H1 (cell line): Measurements from ENCODE around the gene RPS17. TPM values are rescaled to one million over a fixed set of nuclear protein-coding genes. Genes with fewer than 3 reads are reported as not detected.

ENCODE experiments used
- CTCF ChIA-PET: fragments of 300-600 bp; sonication (Branson Sonifier 250); formaldehyde crosslinking; loops from one replicate; lab custom pipeline; 2021; ENCODE audit not compliant: partially characterized antibody; lab: Charles Lee
- POLR2A ChIA-PET: fragments of 300-600 bp; sonication (Branson Sonifier 250); formaldehyde crosslinking; loops from one replicate; lab custom pipeline; 2021; ENCODE audit warnings: inconsistent platforms; ENCODE audit not compliant: partially characterized antibody; lab: Charles Lee
- DNase-seq, 2 experiments: peaks; one replicate each; pipeline versions ENCODE4 v3.0.0 to v3.0.0-alpha.2; 2010 to 2022; ENCODE audit warnings: low spot score in 2 of 2, low read depth in 1 of 2, mixed read lengths in 1 of 2
- FAIRE-seq: peaks from 2 replicates; lab custom pipeline; 2011; peaks lifted over from hg19 to GRCh38; lab: Jason Lieb, UNC
- H2AFZ ChIP-seq: 2 replicates; pipeline ENCODE4 v1.8.1; 2012; ENCODE audit warnings: low read length, inconsistent platforms
- H2AK5ac ChIP-seq: 2 replicates; pipeline ENCODE4 v1.6.1; 2013; ENCODE audit warnings: low read depth, low read length
- H2BK120ac ChIP-seq: replicated peaks from 2 replicates; pipeline ENCODE3; 2013; ENCODE audit warnings: low read depth, low read length, inconsistent platforms
- H2BK12ac ChIP-seq: 2 replicates; pipeline ENCODE4 v1.6.1; 2013; ENCODE audit warnings: low read depth, low read length
- H2BK15ac ChIP-seq: 2 replicates; pipeline ENCODE4 v1.6.1; 2013; ENCODE audit warnings: low read length
- H2BK20ac ChIP-seq: 2 replicates; pipeline ENCODE4 v1.6.1; 2013; ENCODE audit warnings: low read length
- H2BK5ac ChIP-seq: 2 replicates; pipeline ENCODE4 v1.6.1; 2013; ENCODE audit warnings: low read depth, low read length
- H3K14ac ChIP-seq: 2 replicates; pipeline ENCODE4 v1.6.1; 2013; ENCODE audit warnings: inconsistent platforms; ENCODE audit not compliant: insufficient read length
- H3K18ac ChIP-seq: 2 replicates; pipeline ENCODE4 v1.6.1; 2013; ENCODE audit warnings: low read length; ENCODE audit errors: extremely low read depth
- H3K23ac ChIP-seq: 2 replicates; pipeline ENCODE4 v1.6.1; 2013; ENCODE audit warnings: inconsistent platforms; ENCODE audit not compliant: insufficient read length
- H3K23me2 ChIP-seq: 2 replicates; pipeline ENCODE4 v1.6.1; 2013; ENCODE audit warnings: low read depth, low read length
- H3K27ac ChIP-seq: 2 replicates; pipeline ENCODE4 v1.6.1; 2011; ENCODE audit warnings: low read depth, low read length, inconsistent platforms
- H3K27me3 ChIP-seq, 4 experiments: replicated peaks in 1 of 4; 1 replicate in 1 of 4; 2 replicates in 3 of 4; pipeline versions ENCODE4 v1.6.1 to v1.8.1; 2011 to 2013; ENCODE audit warnings: low read length in 3 of 4, mild to moderate bottlenecking in 3 of 4, inconsistent platforms in 2 of 4, mixed read lengths in 2 of 4, moderate library complexity in 1 of 4; ENCODE audit not compliant: control insufficient read depth in 3 of 4, insufficient read depth in 3 of 4; ENCODE audit errors: extremely low read depth in 1 of 4
- H3K36me3 ChIP-seq, 4 experiments: 2 replicates each; pipeline versions ENCODE4 v1.6.1 to v1.8.1; 2011 to 2013; ENCODE audit warnings: mild to moderate bottlenecking in 4 of 4, low read length in 3 of 4, moderate library complexity in 2 of 4, control low read depth in 1 of 4, inconsistent platforms in 1 of 4; ENCODE audit not compliant: insufficient read depth in 4 of 4, control insufficient read depth in 2 of 4
- H3K4ac ChIP-seq: replicated peaks from 2 replicates; pipeline ENCODE3; 2013; ENCODE audit warnings: low read length, low read depth, mixed read lengths, inconsistent platforms; ENCODE audit not compliant: insufficient read length
- H3K4me1 ChIP-seq, 4 experiments: replicated peaks in 1 of 4; 1 replicate in 1 of 4; 2 replicates in 3 of 4; pipeline versions ENCODE4 v1.6.1 to v1.8.1; 2011 to 2013; ENCODE audit warnings: low read length in 3 of 4, inconsistent platforms in 2 of 4, mixed read lengths in 1 of 4; ENCODE audit not compliant: insufficient read depth in 4 of 4, control insufficient read depth in 3 of 4
- H3K4me2 ChIP-seq, 2 experiments: 2 replicates each; pipeline versions ENCODE4 v1.6.1 to v1.8.1; 2011 to 2013; ENCODE audit warnings: low read depth in 2 of 2, low read length in 2 of 2, control low read depth in 1 of 2, inconsistent platforms in 1 of 2, mild to moderate bottlenecking in 1 of 2; ENCODE audit not compliant: insufficient read depth in 1 of 2
- H3K4me3 ChIP-seq, 4 experiments: fragments of 200-600, 300-600 bp in 1 of 4; sonication (generic), shearing (Covaris generic), sonication (Bioruptor Twin) in 1 of 4; 2 replicates each; pipeline versions ENCODE4 v1.5.1 to v1.8.1; 2011 to 2016; ENCODE audit warnings: low read length in 4 of 4, low read depth in 3 of 4, control low read depth in 2 of 4, inconsistent platforms in 2 of 4, mild to moderate bottlenecking in 2 of 4, mixed read lengths in 1 of 4, moderate library complexity in 1 of 4; ENCODE audit not compliant: insufficient read depth in 2 of 4; ENCODE audit errors: extremely low read depth in 1 of 4
- H3K56ac ChIP-seq: replicated peaks from 2 replicates; pipeline ENCODE3; 2013; ENCODE audit warnings: low read depth, mild to moderate bottlenecking, mixed read lengths, low read length, inconsistent platforms; ENCODE audit not compliant: insufficient read length
- H3K79me1 ChIP-seq: 2 replicates; pipeline ENCODE4 v1.6.1; 2013; ENCODE audit warnings: low read depth, low read length, control low read depth
- H3K79me2 ChIP-seq, 2 experiments: 2 replicates each; pipeline versions ENCODE4 v1.6.1 to v1.8.1; 2012 to 2013; ENCODE audit warnings: low read length in 2 of 2, mild to moderate bottlenecking in 2 of 2, inconsistent platforms in 1 of 2; ENCODE audit not compliant: insufficient read depth in 2 of 2, control insufficient read depth in 1 of 2
- H3K9ac ChIP-seq, 4 experiments: replicated peaks in 1 of 4; 1 replicate in 1 of 4; 2 replicates in 3 of 4; pipeline versions ENCODE4 v1.6.1 to v1.8.1; 2011 to 2013; ENCODE audit warnings: low read depth in 3 of 4, low read length in 3 of 4, control low read depth in 2 of 4, mild to moderate bottlenecking in 2 of 4, moderate library complexity in 2 of 4, inconsistent platforms in 1 of 4; ENCODE audit errors: extremely low read depth in 1 of 4
- H3K9me3 ChIP-seq, 2 experiments: 2 replicates each; pipeline versions ENCODE4 v1.6.1 to v1.8.1; 2012 to 2013; ENCODE audit warnings: mild to moderate bottlenecking in 2 of 2, moderate library complexity in 2 of 2, control low read depth in 1 of 2, inconsistent platforms in 1 of 2, low read depth in 1 of 2, low read length in 1 of 2, mixed read lengths in 1 of 2; ENCODE audit not compliant: insufficient read depth in 2 of 2
- H4K20me1 ChIP-seq, 2 experiments: replicated peaks in 1 of 2; 2 replicates each; pipeline versions ENCODE3 to v1.8.1; 2011 to 2013; ENCODE audit warnings: inconsistent platforms in 2 of 2, low read length in 2 of 2, mild to moderate bottlenecking in 1 of 2; ENCODE audit not compliant: insufficient read depth in 2 of 2, control insufficient read depth in 1 of 2
- H4K5ac ChIP-seq: 2 replicates; pipeline ENCODE4 v1.6.1; 2013; ENCODE audit warnings: low read length, low read depth, mixed read lengths, inconsistent platforms; ENCODE audit not compliant: insufficient read length
- H4K8ac ChIP-seq: 2 replicates; pipeline ENCODE4 v1.8.0; 2013; ENCODE audit warnings: mild to moderate bottlenecking, moderate library complexity, low read length, inconsistent platforms; ENCODE audit not compliant: insufficient read depth; ENCODE audit errors: extremely low read depth
- H4K91ac ChIP-seq: replicated peaks from 2 replicates; pipeline ENCODE3; 2013; ENCODE audit warnings: low read length, mixed read lengths, inconsistent platforms; ENCODE audit not compliant: insufficient read length
- ASH2L ChIP-seq: fragments of 200-600, 300-600 bp; sonication (generic); IDR thresholded peaks from one replicate; pipeline ENCODE4 v1.7.1; 2017; ENCODE audit warnings: low read length
- ATF2 ChIP-seq: IDR thresholded peaks from 2 replicates; pipeline ENCODE4 v1.6.1; 2012; ENCODE audit warnings: low read length, inconsistent platforms
- EGR1 ChIP-seq: IDR thresholded peaks from 2 replicates; pipeline ENCODE4 v1.6.1; 2011; ENCODE audit warnings: low read depth, low read length, borderline replicate concordance
- PHF8 ChIP-seq: fragments of 200-600 bp; sonication (generic); conservative IDR thresholded peaks from 2 replicates; pipeline ENCODE4 v1.7.1; 2012; ENCODE audit warnings: low read depth, mild to moderate bottlenecking, inconsistent platforms, low read length, moderate library complexity
- WGBS, 2 experiments: shearing (Covaris generic) in 1 of 2; methylation state at CpG; one replicate each; pipeline versions ENCODE4 v1.1.6 to v1.1.7; 2013 to 2015; ENCODE audit warnings: low lambda C conversion rate in 2 of 2, mixed read lengths in 2 of 2, inconsistent platforms in 1 of 2, low coverage in 1 of 2, missing lambda C conversion rate in 1 of 2; ENCODE audit not compliant: insufficient replicate concordance in 2 of 2, insufficient coverage in 1 of 2, insufficient read length in 1 of 2; ENCODE audit errors: extremely low coverage in 1 of 2, missing lambda C conversion rate in 1 of 2; 5-methylcytosine and 5-hydroxymethylcytosine counted together
- polyA plus RNA-seq, 7 experiments: library from polyadenylated mRNA; depleted of rRNA in 3 of 7; stranded (reverse) in 5 of 7; unstranded in 2 of 7; fragments of >200 nt in 5 of 7; fragments of 200-250 nt in 2 of 7; gene quantifications; 1 replicate in 5 of 7; 2 replicates in 1 of 7; 4 replicates in 1 of 7; pipeline versions ENCODE4 v1.2.1 to v1.2.3, GENCODE V29; 2011 to 2013; ENCODE audit warnings: missing spikeins in 2 of 7, mixed read lengths in 2 of 7
- total RNA-seq: library from RNA; stranded (reverse); fragmentation: NEBNext Ultra II Directional; extraction: Animal tissue kit (Norgen Biotek cat#: 25700); gene quantifications from 2 replicates; pipeline ENCODE4 v1.2.1, GENCODE V29; 2021

Gene RPS17
- total and polyA plus RNA-seq, 2 of the 8 experiments (the other 6 are each of a cell fraction or from before 2014, with no cell fraction given), result 2,416 to 5,590 TPM

GRCh38 chr15:82532383-82532990 is 7.8 kb downstream of the RPS17 start:
- no peak overlapping the region for H3K14ac ChIP-seq
- no peak overlapping the region for H4K8ac ChIP-seq
- H3K79me1 ChIP-seq, result 0 out of 2 replicates have a peak, but pooled peaks cover 2% of the 10 kb centered on the region
- DNase-seq (no peak), FAIRE-seq (no peak)
- H3K27me3 ChIP-seq, result no peaks in the 10 kb centered on the region
- H4K20me1 ChIP-seq, result peaks cover 10 to 15% of the 10 kb centered on the region in 2 experiments
- no peak overlapping the region for H3K4me2 ChIP-seq
- H2BK20ac ChIP-seq, result no peak overlapping the region
- no peak overlapping the region for H3K23ac ChIP-seq
- WGBS, 2 experiments, result 95% methylated on average over 9 of the region's 9 CpGs; no CpG with 5 or more reads in 1 of the 2 experiments
- H3K27ac ChIP-seq, result no peak overlapping the region
- H3K4ac ChIP-seq, result no peak overlapping the region
- H2AK5ac ChIP-seq, result no peak overlapping the region
- POLR2A ChIA-PET, result interaction anchor here (0.9 to 7.0 kb wide), 3 partner anchors 7 to 482 kb away, joined by 3 to 125 read pairs (median 3); partner anchors contain the start of gene RPS17
- TF ChIP-seq ATF2 (no peak), ASH2L (no peak), EGR1 (no peak), PHF8 (no peak)
- H3K23me2 ChIP-seq, result no peaks in the 10 kb centered on the region; the same call in 1 of the 2 replicates
- no peak overlapping the region for H3K4me3 ChIP-seq
- H2AFZ ChIP-seq, result no peak overlapping the region
- H3K18ac ChIP-seq, result no peak overlapping the region
- no peak overlapping the region; the same call in 1 of the 2 replicates for H2BK5ac ChIP-seq
- peaks cover 0 to 2% (median under 1%) of the 10 kb centered on the region in 4 experiments; a peak in 2 of 7 replicates for H3K4me1 ChIP-seq
- H4K91ac ChIP-seq, result no peak overlapping the region
- H3K36me3 ChIP-seq, result peaks cover 14 to 36% (median 28%) of the 10 kb centered on the region in 4 experiments
- no peaks in the 10 kb centered on the region for H3K9me3 ChIP-seq
- H2BK120ac ChIP-seq, result no peak overlapping the region
- CTCF ChIA-PET, result interaction anchor here (1.1 to 5.1 kb wide), 3 partner anchors 9 to 150 kb away, joined by 3 to 54 read pairs (median 9); partner anchors contain the start of gene RPS17
- H3K56ac ChIP-seq, result no peak overlapping the region
- H2BK12ac ChIP-seq, result no peak overlapping the region
- H2BK15ac ChIP-seq, result no peak overlapping the region
- H3K9ac ChIP-seq, result no peak overlapping the region
- peaks cover 0 to 8% of the 10 kb centered on the region in 2 experiments; a peak in 2 of 4 replicates for H3K79me2 ChIP-seq
- H4K5ac ChIP-seq, result no peak overlapping the region
